NCI-H1930 (cell line): ENCODE data around the gene CDC42BPA.
A peak's percentile ranks its signal among the peaks of the same experiment; 100 is the strongest.
"Not testable (repeated sequence)": the region's sequence is repeated elsewhere in the genome, so short reads cannot be mapped to it uniquely, and the experiment has no call there.

Source experiments
- DNase-seq, 2 experiments: peaks; one replicate each; lab custom pipeline; 2025; lab: John Stamatoyannopoulos, UW

CDC42BPA gene

GRCh38 chr1:227318016-227318852, at the start of gene CDC42BPA:
Gene CDC42BPA (minus strand): TSS chr1:227318492. CDS start chr1:227317182, 1,310 bp downstream.
- DNase-seq = peak; percentile 71 to 75

- no peak for DNase-seq
These were observed 49.7 kb upstream of the CDC42BPA start for GRCh38 chr1:227368009-227368408.

GRCh38 chr1:227365473-227366431, 47.5 kb upstream of the CDC42BPA start:
- DNase-seq = no peak

- DNase-seq = no peak
These were observed 46.4 kb upstream of the CDC42BPA start for GRCh38 chr1:227364657-227365056.

- no peak for DNase-seq
These were observed 45.5 kb upstream of the CDC42BPA start for GRCh38 chr1:227363825-227364224.

GRCh38 chr1:227362039-227362438, 43.7 kb upstream of the CDC42BPA start:
- no peak for DNase-seq

- DNase-seq = no peak
These were observed 39.6 kb upstream of the CDC42BPA start for GRCh38 chr1:227357927-227358302.

- DNase-seq = no peak
These were observed 39.1 kb upstream of the CDC42BPA start for GRCh38 chr1:227357171-227357926.

- no peak for DNase-seq
These were observed 38.4 kb upstream of the CDC42BPA start for GRCh38 chr1:227356620-227357146.

GRCh38 chr1:227355542-227356245, 37.4 kb upstream of the CDC42BPA start:
- DNase-seq = no peak

- no peak for DNase-seq
These were observed 34.9 kb upstream of the CDC42BPA start for GRCh38 chr1:227353186-227353585.

- DNase-seq = not testable (repeated sequence)
These were observed 33.9 kb upstream of the CDC42BPA start for GRCh38 chr1:227352164-227352563.

GRCh38 chr1:227351443-227351842, 33.2 kb upstream of the CDC42BPA start:
- no peak for DNase-seq

GRCh38 chr1:227349967-227350366, 31.7 kb upstream of the CDC42BPA start:
- no peak for DNase-seq

GRCh38 chr1:227343727-227344551, 25.6 kb upstream of the CDC42BPA start:
- no peak for DNase-seq

GRCh38 chr1:227343206-227343605, 24.9 kb upstream of the CDC42BPA start:
- no peak for DNase-seq

- DNase-seq = no peak
These were observed 24.0 kb upstream of the CDC42BPA start for GRCh38 chr1:227342075-227342829.

- not testable (repeated sequence) for DNase-seq
These were observed 17.8 kb upstream of the CDC42BPA start for GRCh38 chr1:227336136-227336535.

GRCh38 chr1:227335242-227336020, 17.1 kb upstream of the CDC42BPA start:
- DNase-seq = no peak
